Renal pelvis (tissue), 4 donors: ENCODE results near the gene TM7SF3. TPM values are rescaled to one million over a fixed set of nuclear protein-coding genes. Genes with fewer than 3 reads are reported as not detected.

ENCODE experiments used
- DNase-seq: peaks from one replicate; pipeline ENCODE4 v3.0.0-alpha.2; 2013
- polyA plus RNA-seq, 3 donors: library from polyadenylated mRNA; unstranded; fragments of 120-200 nt; gene quantifications; one replicate each; pipeline ENCODE4 v1.2.1, GENCODE V29; 2013; ENCODE audit not compliant: insufficient read length in 3 of 3

The TM7SF3 gene
- polyA plus RNA-seq, 3 donors: 64.0 to 97.3 (median 82.7) TPM

DNA sequence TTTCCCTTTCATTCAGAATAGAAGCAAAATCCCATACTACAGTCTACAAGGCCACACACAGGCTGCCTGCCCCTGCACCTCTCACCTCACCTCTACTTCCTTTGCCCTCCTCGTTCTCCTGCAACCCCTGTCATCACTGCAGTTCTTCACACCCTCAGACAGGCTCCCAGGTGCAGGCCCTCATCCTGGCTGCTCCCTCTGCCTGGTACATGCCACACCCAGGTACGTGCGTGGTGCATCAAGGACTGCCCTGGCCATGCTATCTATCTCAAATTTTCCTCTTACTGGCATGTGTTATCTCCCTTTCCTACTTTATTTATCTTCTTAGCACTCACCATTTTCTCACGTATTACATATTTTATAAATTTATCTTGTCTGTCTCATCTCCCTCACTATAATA is 24.3 kb downstream of the TM7SF3 start:
- DNase-seq: no peak

DNA sequence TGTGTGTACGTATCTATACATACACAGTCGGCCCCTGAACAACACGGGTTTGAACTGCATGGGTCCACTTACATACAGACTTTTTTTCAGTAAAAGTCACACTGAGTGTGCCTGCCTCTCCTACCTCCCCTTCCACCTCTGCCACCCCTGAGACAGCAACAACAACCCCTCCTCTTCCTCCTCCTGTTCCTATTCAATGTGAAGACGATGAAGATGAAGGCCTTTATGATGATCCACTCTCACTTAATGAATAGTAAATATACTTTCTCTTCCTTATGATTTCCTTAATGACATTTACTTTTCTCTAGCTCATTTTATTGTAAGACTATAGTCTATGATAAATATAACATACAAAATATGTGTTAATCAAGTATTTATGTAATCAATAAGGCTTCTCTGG is 25.5 kb downstream of the TM7SF3 start:
- DNase-seq: no peak

DNA sequence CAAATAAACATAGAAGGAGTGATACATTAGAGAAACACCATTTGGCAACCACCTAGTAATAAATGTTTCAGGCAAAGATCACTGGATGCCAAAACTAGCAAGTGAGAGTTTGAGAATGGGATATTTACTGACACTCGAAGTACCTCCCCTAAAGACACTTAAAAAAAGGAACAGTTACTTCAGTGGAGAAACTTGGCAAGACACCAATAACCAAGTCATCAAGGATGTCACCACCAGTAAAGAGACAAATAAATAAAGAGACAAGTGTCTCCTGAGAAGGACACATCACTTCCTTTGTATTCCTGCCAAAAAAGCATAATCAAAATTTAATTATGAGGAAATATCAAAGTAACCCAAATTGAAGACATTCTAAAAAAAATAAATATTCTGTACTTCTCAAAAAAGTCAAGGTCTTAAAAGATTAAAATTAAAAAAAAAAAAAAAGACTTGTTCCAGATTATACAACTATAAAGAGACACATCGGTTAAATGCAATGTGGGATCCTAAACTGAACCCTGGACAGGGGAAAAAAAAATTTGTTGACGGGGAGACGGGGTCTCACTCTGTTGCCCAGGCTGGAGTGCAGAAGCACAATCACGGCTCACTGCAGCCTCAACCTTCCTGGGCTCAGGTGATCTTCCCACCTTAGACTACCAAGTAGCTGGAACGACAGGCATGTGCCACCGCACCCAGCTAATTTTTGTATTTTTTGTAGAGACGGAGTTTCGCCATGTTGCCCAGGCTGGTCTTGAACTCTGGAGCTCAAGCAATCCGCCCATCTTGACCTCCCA is 26.4 kb downstream of the TM7SF3 start:
- DNase-seq: no peak

DNA sequence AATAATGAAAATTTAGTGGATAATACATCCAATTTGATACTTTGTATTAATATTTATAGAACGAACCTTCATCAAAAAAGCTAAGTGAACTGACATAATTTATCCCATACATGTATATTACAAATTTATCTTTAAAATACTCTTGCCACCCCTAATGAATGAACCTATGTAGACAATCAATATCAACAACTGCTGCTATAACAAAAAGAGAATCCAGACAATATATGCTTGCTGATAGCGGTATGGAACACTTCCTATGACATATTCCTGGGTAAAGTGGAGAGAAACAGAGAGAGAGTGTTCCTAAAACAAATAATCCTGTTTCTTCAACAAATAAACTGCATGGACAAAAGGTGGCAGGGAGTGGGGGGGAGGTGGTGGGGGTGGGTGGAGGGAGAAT is 31.3 kb downstream of the TM7SF3 start:
- no peak for DNase-seq

DNA sequence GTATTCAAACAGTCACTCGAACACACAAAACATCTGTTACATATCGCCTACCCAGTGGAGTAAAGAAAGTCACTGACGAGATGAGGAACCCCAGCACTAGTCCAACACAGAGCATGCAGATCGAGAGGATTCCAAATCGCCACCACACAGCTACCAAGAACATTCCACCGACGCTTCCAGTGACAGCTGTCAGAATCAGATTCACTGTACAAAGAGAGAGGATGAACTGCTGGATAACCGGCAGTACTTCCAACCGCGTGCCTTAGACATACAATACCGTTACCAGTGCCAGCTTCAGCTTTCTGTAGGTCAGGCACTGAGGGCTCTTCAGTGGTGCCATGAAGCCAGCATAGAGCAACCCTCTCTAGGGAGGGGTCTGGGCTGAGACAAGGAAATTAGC is 34.5 kb downstream of the TM7SF3 start:
- no peak for DNase-seq

DNA sequence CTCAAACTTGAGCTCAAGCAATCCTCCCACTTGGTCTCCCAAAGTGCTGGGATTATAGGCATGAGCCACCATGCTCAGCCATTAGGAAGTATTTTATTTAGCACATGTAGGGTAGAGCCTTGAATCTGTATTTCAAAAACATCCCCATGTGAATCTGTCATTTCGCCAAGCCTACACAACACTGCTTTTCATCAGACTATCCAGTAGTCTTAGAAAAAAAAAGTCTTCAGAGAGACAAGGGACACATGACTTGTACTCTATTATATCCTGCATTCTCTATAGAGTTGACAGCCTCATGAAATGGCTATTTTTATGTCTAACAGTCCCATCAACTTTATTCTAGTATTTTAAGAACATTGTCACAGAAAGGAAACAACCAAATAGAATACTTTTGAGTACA is 35.4 kb downstream of the TM7SF3 start:
- DNase-seq: no peak

DNA sequence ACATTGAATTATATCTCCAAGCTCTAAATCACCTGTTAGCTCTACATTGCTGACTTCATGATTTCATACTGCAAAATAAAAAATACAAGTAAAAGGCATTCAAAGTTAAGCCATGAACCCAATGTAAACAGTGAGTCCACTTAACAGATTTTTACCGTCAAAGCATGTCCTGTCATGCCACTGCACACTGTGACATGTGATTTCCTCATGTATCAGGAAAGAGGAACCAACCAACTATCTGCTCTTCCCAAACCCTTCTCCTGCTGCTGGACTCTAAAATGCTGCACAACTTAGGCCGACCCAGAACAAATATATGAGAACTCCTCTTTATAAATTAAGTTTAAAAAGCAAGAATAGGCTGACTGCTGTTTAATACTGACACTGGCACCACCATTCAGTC is 37.5 kb downstream of the TM7SF3 start:
- no peak for DNase-seq

DNA sequence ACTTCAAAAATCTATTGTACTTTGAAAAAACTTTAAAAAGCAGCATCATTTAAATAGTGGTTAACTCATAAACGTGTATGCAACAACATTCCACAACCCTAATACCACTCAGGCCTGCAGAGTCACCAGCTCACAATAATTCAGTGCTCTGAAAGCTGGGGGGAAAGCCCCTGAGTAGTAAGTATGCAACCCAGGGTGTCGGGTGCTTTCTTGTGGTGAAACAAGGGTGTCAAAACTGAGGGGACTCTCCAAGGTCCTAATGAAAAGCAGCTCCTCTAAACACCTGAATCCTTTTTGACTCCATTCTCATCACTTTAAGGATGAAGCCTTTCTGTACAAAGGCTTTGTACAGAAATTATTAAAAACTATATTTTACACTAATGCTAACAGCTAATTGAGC is 42.2 kb downstream of the TM7SF3 start:
- DNase-seq: no peak

DNA sequence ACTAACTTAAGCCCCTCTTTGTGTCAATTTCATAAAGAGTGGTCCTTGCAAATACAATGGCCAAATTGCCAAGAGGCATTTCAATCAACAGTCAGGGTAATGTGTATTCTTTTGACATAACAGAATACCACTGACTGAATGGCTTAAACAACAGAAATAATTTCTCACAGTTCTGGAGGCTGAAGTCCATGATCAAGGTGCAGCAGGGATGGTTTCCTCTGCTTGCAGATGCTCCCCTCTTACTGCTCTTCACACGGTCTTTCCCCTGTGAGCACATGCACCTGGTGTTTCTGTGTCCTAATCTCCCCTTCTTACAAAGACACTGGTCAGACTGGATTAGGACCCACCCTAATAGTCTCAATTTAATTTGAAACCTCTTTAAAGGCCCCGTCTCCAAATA is 44.0 kb downstream of the TM7SF3 start:
- no peak for DNase-seq

DNA sequence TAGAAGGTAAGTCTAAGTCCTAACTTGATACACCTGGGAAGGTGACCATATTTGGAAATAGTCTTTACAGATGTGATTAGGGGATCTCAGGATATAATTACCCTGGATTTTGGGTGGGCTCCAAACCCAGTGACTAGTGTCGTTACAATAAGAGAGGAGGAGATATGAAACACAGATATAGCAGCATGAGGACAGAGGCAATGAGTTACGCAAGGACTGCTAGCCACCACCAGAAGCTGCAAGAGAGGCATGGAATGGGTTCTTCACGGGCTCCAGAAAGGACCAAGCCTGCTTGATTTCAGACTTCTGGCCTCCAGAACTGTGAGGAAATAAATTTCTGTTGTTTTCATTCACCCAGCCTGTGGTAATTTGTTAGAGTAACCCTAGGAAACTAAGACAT is 47.3 kb downstream of the TM7SF3 start:
- DNase-seq: no peak

DNA sequence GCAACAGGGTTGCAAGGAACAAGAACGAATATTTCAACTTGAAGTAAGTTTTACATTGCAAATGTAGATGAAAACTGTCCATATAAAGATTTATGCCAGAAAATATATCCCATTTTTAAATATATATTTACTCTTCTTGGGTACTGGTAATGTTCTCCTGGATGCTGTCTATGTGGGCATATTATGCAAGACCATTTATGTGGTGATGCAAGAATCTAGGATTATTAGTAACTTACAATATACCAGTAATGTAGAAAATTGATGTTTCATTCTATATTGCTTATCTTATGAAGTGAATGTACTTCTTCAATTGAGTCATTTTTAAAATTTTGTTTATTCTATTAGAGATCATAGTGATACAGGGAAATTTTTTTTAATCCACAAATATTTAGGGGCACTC is 50.8 kb downstream of the TM7SF3 start:
- no peak for DNase-seq

DNA sequence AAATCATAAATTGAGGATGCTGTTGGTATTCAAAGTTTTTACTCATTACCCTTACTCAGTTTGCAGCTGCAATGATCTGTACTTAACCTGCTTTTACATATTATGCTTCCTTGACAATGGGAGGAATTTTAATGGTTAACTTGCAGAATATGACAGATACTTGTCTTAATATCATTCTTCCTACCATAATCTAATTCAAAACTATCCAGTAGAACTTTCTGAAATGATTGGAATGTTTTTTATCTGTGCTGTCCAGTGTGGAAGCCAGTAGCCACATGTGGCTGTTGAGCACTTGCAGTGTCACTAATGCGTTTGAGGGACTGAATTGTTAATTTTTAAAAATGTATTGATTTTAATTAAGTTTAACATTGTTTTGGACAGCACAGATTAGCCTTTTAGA is 52.4 kb downstream of the TM7SF3 start:
- DNase-seq: no peak

DNA sequence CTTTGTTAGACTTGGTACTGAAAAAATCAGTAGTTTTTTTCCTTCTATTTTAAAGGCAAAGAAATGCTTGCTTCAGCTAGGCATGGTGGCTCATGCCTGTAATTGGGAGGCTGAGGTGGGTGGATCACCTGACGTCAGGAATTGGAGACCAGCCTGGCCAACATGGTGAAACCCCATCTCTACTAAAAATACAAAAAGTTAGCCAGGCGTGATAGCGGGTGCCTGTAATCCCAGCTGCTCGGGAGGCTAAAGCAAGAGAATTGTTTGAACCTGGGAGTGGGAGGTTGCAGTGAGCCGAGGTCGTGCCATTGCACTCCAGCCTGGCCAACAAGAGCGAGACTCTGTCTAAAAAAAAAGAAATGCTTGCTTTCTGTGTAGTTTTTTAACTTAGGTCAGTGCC is 52.8 kb downstream of the TM7SF3 start:
- DNase-seq: peak; percentile 46

DNA sequence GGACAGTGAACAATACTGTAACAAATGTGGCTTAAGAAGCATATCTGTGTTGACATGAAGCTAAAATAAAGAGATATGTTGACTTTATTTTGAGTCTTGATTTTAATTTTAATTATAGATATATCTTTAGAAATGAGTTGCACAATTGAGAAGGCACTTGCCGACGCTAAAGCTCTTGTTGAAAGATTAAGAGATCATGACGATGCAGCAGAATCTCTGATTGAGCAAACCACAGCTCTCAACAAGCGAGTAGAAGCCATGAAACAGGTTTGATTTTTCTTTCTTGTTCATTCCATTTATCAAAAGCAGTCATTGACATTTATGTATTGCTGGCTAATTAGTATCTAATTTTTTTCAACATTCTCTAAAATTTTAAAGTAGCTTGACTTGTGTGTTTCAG is 60.2 kb downstream of the TM7SF3 start:
- no peak for DNase-seq

DNA sequence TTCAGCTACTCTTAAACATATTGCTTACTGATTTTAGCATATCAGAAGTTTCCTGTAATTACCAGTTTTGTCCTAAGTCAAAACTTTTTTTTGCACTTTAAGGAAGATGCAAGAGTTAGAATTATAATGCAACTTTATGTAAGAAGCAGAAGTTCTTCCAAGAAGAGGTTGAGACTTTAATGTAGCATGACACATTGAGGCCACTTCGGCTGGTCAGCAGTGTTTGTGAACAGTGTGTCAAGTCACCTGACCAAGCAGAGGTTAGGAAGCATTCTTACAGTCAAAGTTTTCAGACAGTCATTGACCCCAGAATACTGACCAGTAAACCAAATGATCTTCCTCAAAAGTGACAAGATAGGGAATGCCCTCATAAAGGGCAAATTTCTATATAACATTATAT is 60.7 kb downstream of the TM7SF3 start:
- DNase-seq: no peak

DNA sequence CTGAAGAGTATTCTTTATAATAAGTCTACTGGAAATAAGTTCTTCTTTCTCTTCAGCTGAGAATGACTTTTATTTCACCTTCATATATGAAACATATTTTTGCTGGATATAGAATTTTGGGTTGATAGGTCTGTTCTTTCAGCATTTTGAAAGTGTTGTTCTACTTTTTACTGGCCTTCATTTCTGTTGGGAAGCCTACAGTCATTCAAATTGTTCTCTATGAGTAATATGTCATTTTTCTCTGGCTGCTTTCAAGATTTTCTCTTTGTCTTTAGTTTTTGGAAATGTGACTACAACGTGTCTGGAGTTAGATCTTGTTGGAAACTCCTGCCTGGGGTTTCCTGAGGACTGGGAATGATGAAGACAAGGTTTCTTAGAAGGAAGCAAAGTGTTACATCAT is 65.9 kb downstream of the TM7SF3 start:
- no peak for DNase-seq

DNA sequence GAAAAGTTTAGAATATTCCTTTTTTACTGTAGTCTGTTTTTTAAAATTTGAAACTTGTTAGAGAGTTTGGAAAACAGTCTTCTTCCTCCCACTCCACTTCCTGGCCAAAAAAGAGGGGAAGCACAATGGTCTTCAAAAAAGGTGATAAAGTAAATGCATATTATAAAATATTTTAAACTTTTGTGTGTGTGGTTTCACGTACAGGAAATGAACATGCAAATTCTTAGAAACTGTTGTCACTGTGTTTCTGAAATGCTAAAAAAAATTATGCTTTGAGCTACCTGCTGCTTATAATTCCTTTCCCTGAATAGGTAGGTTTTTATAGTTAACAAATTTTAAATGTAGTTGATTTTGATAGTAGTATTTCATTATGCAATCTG is 73.0 kb downstream of the TM7SF3 start:
- DNase-seq: no peak

DNA sequence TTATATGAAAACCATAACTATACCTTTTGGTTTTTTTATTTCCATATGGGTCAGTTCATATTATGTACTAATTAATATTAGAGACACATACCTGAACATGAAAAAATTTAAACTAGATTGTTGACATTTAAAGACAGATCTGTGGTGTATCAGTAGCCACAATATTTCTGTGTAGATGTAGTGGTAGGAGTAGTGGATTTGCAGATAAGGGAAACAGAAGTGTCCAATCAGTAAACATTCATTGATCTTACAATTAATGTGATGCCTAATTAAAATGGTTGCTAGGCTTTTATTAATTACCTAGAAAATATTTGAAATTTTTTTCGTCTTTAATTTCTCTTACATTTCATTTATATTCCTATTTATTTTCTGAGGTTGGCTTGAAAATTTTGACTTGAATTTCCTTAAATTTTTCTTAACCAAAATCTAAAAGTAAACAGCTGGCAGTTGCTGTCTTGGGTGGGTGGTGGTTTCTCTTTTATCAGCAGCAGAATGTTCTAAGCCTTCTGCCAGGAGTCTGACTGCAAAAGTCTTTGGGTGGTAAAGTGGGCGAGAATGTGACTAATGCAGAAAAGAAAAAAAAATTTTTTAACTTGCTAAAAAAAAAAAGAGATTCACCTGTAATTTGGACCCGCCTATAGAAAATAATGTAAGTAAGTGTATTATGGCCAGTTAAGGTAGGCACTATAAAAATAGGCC is 73.5 kb downstream of the TM7SF3 start:
- no peak for DNase-seq

DNA sequence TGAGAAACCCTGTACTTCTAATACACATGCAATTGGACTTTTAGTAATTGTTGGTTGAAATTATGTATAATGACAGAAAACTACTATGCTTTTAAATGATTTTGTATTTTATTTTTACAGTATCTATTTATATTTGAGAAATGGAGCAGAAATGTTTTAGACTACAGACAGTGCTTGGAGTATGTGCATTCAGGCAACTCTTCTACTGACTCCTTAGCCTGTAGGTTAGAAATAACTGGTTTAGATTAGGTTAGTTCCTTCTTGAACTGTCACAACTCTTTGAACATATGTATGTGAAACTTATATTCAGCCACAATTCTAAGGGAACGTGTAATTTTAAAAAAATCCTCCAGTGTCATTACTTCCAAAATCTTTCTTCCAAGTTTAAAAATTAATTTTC is 74.2 kb downstream of the TM7SF3 start:
- no peak for DNase-seq

DNA sequence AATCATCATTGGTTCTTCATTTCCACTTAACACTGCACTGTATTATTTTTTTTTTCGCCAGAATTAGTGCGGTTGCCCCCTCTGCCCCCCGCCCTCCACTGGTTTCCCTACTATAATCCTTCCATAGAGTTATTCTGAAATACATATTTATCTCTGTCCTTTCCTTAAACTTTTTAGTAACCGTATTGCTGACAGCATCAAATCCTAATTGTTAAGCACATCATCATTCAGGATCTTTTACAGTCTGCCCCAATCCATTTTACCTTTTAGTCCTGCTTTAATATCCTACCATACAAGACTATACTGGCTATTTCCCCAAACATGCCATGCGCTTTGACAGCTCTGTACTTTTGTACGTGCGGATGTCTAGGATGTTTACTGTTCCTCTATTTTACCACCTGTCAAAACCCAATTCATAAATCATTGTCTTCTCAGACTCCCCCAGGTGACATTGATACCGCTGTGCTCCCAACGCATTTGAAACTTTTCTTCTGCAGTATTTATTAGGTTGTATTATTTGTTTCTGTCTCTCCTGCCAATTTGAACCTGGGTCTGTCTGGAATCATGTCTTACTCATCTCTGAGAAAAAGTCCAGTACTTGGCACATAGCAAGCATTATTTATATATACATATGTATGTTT is 74.9 kb downstream of the TM7SF3 start:
- no peak for DNase-seq

DNA sequence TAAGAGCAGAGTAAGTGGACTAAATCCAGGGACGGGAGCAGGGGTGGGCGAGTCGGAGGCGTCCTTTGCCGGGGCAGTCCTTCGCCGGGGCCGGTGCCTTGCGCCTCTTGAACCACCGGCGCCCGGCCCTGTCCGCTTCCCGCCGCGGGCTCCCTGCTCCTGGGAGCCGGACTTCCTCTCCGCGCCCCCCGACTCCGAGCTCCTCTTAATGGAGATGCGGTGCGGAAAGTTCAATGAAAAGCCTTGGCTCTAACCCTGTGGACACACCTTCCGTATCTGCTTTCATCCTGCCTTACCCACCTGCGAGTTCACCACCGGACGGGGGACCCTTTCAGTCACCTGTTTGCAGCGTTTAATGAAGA is 75.5 kb downstream of the TM7SF3 start:
- no peak for DNase-seq

DNA sequence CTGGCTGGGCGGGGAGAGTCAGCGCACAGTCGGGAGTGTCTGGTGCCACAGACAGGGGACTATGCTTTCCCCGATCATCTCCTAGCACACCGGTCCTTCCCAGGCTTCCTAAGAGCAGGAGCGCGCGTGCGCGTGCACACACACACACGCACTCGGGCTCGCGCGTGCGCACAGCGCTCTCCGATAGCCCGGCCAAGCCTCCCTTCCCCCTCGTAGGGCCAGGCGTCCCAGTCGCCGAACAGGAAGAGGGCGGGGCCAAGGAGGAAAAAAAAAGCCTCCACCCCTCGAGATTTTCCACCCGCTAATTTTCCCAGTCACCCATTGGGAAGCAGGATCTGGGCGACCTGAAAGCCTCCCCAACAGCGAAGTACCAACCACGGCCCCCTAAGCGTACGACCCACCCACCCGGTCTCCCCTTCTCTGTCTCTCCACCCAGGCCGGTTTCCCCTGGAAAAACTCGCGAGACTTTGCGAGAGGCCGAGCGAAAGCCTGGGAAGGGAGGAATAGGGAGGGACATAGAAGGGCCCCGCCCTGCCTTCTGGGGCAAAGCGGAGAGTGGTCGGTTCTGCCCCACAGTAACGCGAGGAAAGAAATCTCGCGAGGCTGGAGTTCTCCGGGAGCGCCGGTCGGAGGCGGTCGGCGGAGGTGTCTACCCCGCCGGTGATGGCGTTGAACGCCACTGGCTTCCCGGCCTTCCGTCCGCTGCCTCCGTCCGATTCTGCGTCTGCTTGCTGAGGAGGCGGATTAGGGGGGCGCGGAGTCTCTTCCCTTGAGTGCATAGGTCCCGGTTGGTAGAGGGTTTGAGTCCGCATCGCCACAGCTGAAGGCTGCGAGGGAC is 76.1 kb downstream of the TM7SF3 start, which contains the start of the genes FGFR1OP2 and INTS13:
TSS of gene FGFR1OP2 (plus strand) at position 608 of the 838 bp plus-strand sequence. CDS start 15,689 bp downstream, outside the sequence.
TSS of gene INTS13 (minus strand) at position 119 of the 838 bp plus-strand sequence. CDS start 1,178 bp downstream, outside the sequence.
- DNase-seq: peak; percentile 99
